Dermis lymphatic vessel endothelial cell (primary cell): ENCODE measurements around the gene RAB14. TPM values are rescaled to one million over a fixed set of nuclear protein-coding genes. Genes with fewer than 3 reads are reported as not detected.

ENCODE experiments used
- total RNA-seq: library from RNA; depleted of rRNA; stranded (reverse); fragments of >200 nt; gene quantifications from 2 replicates; pipeline ENCODE4 v1.2.1, GENCODE V29; 2014

RAB14 gene
- total RNA-seq = 29.4 and 35.2 TPM in 2 replicates

GRCh38 chr9:121201738-121202533 is at the start of gene RAB14:
Gene RAB14, minus strand, starts transcription at chr9:121201869. Its CDS starts 8,457 bp downstream, at chr9:121193412.

Other genes starting within 250 kb of the RAB14 start
- gene C5, start 151.6 kb downstream of the RAB14 start, total RNA-seq = 0.98 and 1.1 TPM in 2 replicates
- 8.2 and 14.2 TPM in 2 replicates for gene CNTRL, start 126.9 kb downstream of the RAB14 start, total RNA-seq
- gene GSN, start 66.3 kb upstream of the RAB14 start, total RNA-seq = 305 and 426 TPM in 2 replicates
- 227 and 531 TPM in 2 replicates for gene STOM, start 168.4 kb upstream of the RAB14 start, total RNA-seq